GM12864 (cell line): Measurements from ENCODE around the gene RNF26.

Experiments
- DNase-seq: peaks from one replicate; pipeline ENCODE4 v3.0.0-alpha.2; 2011; ENCODE audit warnings: low read depth
- H3K4me3 ChIP-seq: 2 replicates; pipeline ENCODE4 v1.5.1; 2011; ENCODE audit warnings: mild to moderate bottlenecking, low read depth, low read length, control low read depth
- TF ChIP-seq, protein P1 (sequence below): IDR thresholded peaks from 2 replicates; pipeline ENCODE4 v1.5.1; 2011; ENCODE audit warnings: low read depth, mild to moderate bottlenecking, moderate library complexity, low read length, control low read depth, inconsistent platforms; ENCODE audit errors: missing control alignments

Gene RNF26

DNA sequence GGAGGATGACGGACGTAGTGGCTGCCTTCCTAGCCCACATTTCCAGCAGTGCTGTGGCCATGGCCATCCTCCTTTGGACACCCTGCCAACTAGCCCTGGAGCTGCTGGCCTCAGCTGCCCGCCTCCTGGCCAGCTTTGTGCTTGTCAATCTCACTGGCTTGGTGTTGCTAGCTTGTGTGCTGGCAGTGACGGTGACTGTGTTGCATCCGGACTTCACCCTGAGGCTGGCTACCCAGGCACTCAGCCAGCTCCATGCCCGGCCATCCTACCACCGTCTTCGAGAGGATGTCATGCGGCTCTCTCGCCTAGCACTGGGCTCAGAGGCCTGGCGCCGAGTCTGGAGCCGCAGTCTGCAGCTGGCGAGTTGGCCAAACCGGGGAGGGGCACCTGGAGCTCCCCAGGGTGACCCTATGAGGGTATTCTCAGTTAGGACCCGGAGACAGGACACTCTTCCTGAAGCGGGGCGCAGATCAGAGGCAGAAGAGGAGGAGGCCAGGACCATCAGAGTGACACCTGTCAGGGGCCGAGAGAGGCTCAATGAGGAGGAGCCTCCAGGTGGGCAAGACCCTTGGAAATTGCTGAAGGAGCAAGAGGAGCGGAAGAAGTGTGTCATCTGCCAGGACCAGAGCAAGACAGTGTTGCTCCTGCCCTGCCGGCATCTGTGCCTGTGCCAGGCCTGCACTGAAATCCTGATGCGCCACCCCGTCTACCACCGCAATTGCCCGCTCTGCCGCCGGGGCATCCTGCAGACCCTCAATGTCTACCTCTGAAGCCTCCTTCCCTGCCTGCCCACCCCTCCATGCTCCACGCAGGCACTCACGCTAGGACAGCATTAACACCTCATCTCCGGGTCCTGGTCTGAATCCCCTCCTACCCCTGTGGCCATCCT is 1.6 kb downstream of the RNF26 start:
- peak overlapping the region; percentile 99; the same call in 1 of the 2 replicates for H3K4me3 ChIP-seq
- DNase-seq = no peak
- TF ChIP-seq, protein P1, sequence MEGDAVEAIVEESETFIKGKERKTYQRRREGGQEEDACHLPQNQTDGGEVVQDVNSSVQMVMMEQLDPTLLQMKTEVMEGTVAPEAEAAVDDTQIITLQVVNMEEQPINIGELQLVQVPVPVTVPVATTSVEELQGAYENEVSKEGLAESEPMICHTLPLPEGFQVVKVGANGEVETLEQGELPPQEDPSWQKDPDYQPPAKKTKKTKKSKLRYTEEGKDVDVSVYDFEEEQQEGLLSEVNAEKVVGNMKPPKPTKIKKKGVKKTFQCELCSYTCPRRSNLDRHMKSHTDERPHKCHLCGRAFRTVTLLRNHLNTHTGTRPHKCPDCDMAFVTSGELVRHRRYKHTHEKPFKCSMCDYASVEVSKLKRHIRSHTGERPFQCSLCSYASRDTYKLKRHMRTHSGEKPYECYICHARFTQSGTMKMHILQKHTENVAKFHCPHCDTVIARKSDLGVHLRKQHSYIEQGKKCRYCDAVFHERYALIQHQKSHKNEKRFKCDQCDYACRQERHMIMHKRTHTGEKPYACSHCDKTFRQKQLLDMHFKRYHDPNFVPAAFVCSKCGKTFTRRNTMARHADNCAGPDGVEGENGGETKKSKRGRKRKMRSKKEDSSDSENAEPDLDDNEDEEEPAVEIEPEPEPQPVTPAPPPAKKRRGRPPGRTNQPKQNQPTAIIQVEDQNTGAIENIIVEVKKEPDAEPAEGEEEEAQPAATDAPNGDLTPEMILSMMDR = no peak

DNA sequence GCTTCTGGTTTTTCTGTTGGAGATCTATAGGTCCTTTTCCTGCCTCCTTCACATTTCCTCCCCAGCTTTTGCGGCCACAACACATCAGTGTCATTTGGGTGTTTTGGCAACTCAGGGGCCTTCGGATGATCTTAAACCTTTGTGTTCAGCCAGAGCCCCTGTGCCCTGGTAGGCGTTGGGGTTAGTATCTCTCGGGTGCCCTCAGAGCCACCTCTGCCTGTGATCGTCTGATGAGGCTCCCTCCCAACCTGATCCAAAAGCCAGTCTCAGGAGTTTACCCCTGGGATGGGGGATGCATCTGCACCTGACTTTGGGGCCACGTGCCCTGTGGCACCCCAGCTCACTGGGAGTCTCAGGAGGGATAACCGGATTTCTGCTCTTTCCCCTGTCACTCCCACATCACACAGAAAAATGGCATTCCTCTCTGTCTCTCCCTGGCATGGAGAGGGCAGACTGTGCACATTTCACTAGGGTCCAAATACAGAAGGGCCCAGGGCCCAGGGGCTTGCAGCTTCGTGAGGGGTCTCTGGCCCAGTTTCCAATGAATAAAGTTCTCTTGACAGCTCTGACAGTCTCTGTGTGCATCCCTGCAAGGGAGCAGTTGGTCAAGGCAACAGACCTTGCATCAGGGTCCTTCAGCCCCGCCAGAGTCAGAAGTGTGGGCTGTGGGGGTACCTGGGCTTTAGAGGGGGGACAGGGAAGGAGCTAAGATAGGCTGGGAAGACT is 2.6 kb downstream of the RNF26 start:
- no peak overlapping the region for H3K4me3 ChIP-seq
- TF ChIP-seq, protein P1 = no peak
- DNase-seq = no peak

DNA sequence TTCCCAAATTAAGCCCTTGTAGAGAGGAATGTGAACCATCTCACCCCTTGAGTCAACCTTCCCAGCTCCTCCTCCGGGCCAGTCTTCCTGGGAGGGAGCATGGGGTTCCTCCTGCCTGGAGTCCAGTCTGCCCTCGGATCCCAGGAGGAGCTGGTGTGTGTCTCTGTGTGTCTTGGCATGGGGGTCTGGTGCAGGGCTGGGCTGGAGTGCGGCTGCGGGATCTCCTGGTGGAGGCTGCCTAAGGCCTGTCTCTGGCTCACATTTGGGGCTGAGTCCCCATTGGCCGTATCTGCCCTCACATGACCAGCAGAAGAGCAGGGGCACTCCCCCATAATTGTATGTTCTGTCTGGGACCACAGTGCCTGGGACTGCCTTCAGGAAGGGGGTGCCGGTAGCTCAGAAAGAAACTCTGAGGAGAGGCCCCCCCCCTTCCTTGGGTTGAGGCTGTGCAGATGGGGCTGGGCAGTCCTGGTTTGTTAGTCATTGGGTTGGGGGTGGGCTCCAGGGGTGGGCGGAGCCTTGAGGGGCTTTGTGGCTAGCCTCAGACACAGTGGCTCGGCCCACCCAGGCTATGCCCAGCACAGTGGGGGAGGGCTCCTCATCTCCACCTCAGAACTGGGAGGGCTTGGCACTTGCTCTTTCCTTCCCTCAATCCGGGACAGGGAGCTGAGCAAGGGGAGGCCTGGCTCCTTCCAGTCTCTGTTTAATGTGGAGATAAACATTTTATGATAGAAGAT is 3.4 kb downstream of the RNF26 start:
- TF ChIP-seq, protein P1 = no peak
- no peak overlapping the region for H3K4me3 ChIP-seq
- DNase-seq = no peak

DNA sequence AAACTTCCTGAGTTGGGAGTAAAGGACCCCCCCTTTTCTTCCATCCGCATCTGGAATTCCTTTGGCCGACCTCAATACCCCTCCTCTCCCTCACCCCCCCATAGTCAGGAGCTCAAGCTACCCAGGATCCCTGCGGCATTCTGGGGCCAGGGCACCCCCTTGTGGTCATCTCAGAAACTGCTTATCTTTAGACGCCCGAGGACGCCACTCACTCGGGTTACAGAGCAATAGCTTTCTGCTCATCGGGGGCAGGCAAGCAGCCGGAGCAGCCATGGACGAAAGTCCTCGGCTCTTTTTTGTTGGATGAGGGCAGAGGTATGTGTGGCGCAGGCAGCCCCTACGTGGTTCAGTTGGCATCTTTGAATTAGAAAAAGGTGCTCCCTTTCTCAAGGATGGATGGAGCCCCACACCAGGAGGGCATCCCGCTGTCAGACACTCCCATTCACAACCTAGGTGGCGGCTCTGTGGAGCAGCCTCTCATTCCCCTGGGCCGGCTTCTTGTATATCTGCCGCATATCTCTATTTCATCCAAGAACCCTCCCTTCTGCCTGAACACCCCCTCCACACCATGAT is 4.1 kb downstream of the RNF26 start:
- TF ChIP-seq, protein P1 = peak; percentile 75
- no peak overlapping the region for H3K4me3 ChIP-seq

DNA sequence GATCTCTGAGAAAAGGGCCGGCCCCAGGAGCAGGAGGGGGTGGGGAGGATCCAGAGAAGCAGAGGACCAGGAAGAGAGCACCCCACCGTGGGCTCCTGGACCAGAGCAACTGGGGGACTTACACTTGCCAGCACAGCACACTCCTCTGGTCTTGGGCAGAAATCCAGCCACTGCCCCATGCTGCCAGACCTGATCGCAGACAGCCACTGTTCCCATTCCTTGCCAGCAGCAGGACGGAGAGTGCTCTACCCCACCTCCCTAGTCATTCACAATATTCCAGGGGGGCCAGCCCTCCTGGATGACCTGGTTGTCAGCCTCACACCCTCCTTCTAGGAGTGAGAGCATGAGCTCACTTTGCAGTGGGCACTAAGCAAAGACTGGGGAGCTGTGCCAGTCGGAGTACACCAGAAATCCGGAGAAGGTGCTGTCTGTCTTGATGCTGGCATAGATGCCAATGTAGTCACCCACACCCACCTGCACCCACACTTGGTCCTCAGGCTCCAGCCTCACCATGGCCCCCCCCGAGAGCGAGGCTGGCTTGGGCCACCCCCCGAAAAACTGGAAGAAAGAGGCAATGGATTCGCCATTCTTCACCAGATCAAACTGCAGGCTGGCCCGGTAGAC is 4.8 kb downstream of the RNF26 start:
- TF ChIP-seq, protein P1 = no peak
- DNase-seq = no peak
- no peak overlapping the region for H3K4me3 ChIP-seq

More for the DNA sequence above, 4.1 kb downstream of the RNF26 start:
- no peak for DNase-seq
